CD14-positive monocyte (primary cell): ENCODE results near the gene XPOT. TPM values are rescaled to one million over a fixed set of nuclear protein-coding genes. Genes with fewer than 3 reads are reported as not detected.

Source experiments
- DNase-seq, 3 donors: peaks; one replicate each; pipeline ENCODE4 v3.0.0-alpha.2; 2011 to 2022
- H2AFZ ChIP-seq: 2 replicates; pipeline ENCODE4 v1.6.0; 2012; ENCODE audit warnings: mild to moderate bottlenecking, low read depth, low read length, inconsistent platforms; ENCODE audit not compliant: insufficient read depth, poor library complexity, severe bottlenecking
- H3K27ac ChIP-seq, 2 donors: 1 replicate in 1 of 2; 2 replicates in 1 of 2; pipeline ENCODE4 v1.5.1; 2012 to 2013; ENCODE audit warnings: low read length in 2 of 2, control low read depth in 1 of 2, inconsistent platforms in 1 of 2, low read depth in 1 of 2, mild to moderate bottlenecking in 1 of 2
- H3K27me3 ChIP-seq, 2 donors: one replicate each; pipeline versions ENCODE4 v1.6.0 to v1.6.1; 2011 to 2013; ENCODE audit warnings: low read length in 2 of 2; ENCODE audit not compliant: control insufficient read depth in 2 of 2, insufficient read depth in 2 of 2
- H3K36me3 ChIP-seq, 2 donors: replicated peaks in 1 of 2; 1 replicate in 1 of 2; 2 replicates in 1 of 2; pipeline versions ENCODE4 v1.5.1 to v1.6.1; 2012 to 2013; ENCODE audit warnings: low read length in 2 of 2, control low read depth in 1 of 2, inconsistent platforms in 1 of 2, mild to moderate bottlenecking in 1 of 2; ENCODE audit not compliant: insufficient read depth in 2 of 2, control insufficient read depth in 1 of 2
- H3K4me1 ChIP-seq, 2 donors: 1 replicate in 1 of 2; 2 replicates in 1 of 2; pipeline versions ENCODE4 v1.5.1 to v1.6.1; 2012 to 2013; ENCODE audit warnings: low read length in 2 of 2, control low read depth in 1 of 2, inconsistent platforms in 1 of 2, mild to moderate bottlenecking in 1 of 2, moderate library complexity in 1 of 2; ENCODE audit not compliant: insufficient read depth in 2 of 2, control insufficient read depth in 1 of 2
- H3K4me2 ChIP-seq: replicated peaks from 2 replicates; pipeline ENCODE3; 2012; ENCODE audit warnings: low read length, moderate library complexity, mild to moderate bottlenecking; ENCODE audit not compliant: poor library complexity, severe bottlenecking; ENCODE audit errors: extremely low read depth
- H3K4me3 ChIP-seq, 3 experiments: fragments of 200-600 bp in 1 of 3; sonication (generic) in 1 of 3; replicated peaks in 1 of 3; 1 replicate in 2 of 3; 2 replicates in 1 of 3; pipeline ENCODE4 v1.5.1; 2011 to 2013; ENCODE audit warnings: low read length in 3 of 3, mild to moderate bottlenecking in 3 of 3, control low read depth in 2 of 3, low read depth in 2 of 3, inconsistent platforms in 1 of 3, moderate library complexity in 1 of 3
- H3K79me2 ChIP-seq: 2 replicates; pipeline ENCODE4 v1.6.0; 2012; ENCODE audit warnings: mild to moderate bottlenecking, control low read depth, inconsistent platforms, low read length, moderate library complexity; ENCODE audit not compliant: insufficient read depth
- H3K9ac ChIP-seq: 2 replicates; pipeline ENCODE4 v1.6.0; 2017; ENCODE audit warnings: low read length, mild to moderate bottlenecking; ENCODE audit not compliant: insufficient read depth, poor library complexity, severe bottlenecking
- H3K9me3 ChIP-seq, 2 donors: replicated peaks in 1 of 2; 1 replicate in 1 of 2; 2 replicates in 1 of 2; pipeline versions ENCODE4 v1.5.1 to v1.6.1; 2012 to 2013; ENCODE audit warnings: low read length in 2 of 2, control low read depth in 1 of 2; ENCODE audit not compliant: control insufficient read depth in 1 of 2, insufficient read depth in 1 of 2
- H4K20me1 ChIP-seq: 2 replicates; pipeline ENCODE4 v1.6.0; 2012; ENCODE audit warnings: mild to moderate bottlenecking, low read length, control low read depth, moderate library complexity; ENCODE audit not compliant: insufficient read depth
- H3K27ac Mint-ChIP-seq, 7 donors: one replicate each; pipeline ENCODE4 v1.8.0; 2020; ENCODE audit warnings: mild to moderate bottlenecking in 7 of 7, mixed read lengths in 7 of 7, moderate library complexity in 6 of 7, inconsistent platforms in 2 of 7
- H3K27me3 Mint-ChIP-seq, 3 donors: one replicate each; pipeline ENCODE4 v1.8.0; 2021 to 2022; ENCODE audit warnings: low read depth in 3 of 3, mild to moderate bottlenecking in 3 of 3, mixed read lengths in 3 of 3, moderate library complexity in 3 of 3, inconsistent platforms in 1 of 3
- H3K36me3 Mint-ChIP-seq, 2 donors: one replicate each; pipeline ENCODE4 v1.8.0; 2020; ENCODE audit warnings: mixed read lengths in 2 of 2, inconsistent platforms in 1 of 2, mild to moderate bottlenecking in 1 of 2
- H3K4me1 Mint-ChIP-seq: one replicate; pipeline ENCODE4 v1.8.0; 2020; ENCODE audit warnings: mild to moderate bottlenecking, mixed read lengths
- H3K4me3 Mint-ChIP-seq, 2 donors: one replicate each; pipeline ENCODE4 v1.8.0; 2020; ENCODE audit warnings: mild to moderate bottlenecking in 2 of 2, mixed read lengths in 2 of 2, moderate library complexity in 1 of 2
- H3K9me3 Mint-ChIP-seq, 7 donors: one replicate each; pipeline ENCODE4 v1.8.0; 2020 to 2022; ENCODE audit warnings: mixed read lengths in 7 of 7, mild to moderate bottlenecking in 6 of 7, moderate library complexity in 6 of 7, inconsistent platforms in 2 of 7
- CTCF ChIP-seq: fragments of 200-600 bp; IDR thresholded peaks from one replicate; pipeline ENCODE4 v1.8.0; 2022; ENCODE audit warnings: antibody characterized with exemption, mild to moderate bottlenecking
- WGBS: methylation state at CpG from one replicate; pipeline ENCODE4 v1.1.5; 2013; ENCODE audit warnings: missing lambda C conversion rate; ENCODE audit not compliant: insufficient coverage; 5-methylcytosine and 5-hydroxymethylcytosine counted together
- intact Hi-C, 2 donors: fragments of 100-400 bp; cut with micrococcal nuclease; formaldehyde crosslinking; loops; one replicate each; pipeline versions ENCODE4 v1.15.0 to v1.15.1; 2023
- polyA plus RNA-seq, 3 donors: library from polyadenylated mRNA; depleted of rRNA in 1 of 3; unstranded in 2 of 3; stranded (reverse) in 1 of 3; fragments of 300-500 nt in 2 of 3; fragments of >200 nt in 1 of 3; fragmentation: Illumina TruSeq in 2 of 3; gene quantifications; 1 replicate in 2 of 3; 2 replicates in 1 of 3; pipeline ENCODE4 v1.2.3, GENCODE V29; 2012 to 2021

XPOT gene
- polyA plus RNA-seq, 3 donors: 18.3 to 19.9 (median 19.3) TPM

- Mint-ChIP-seq H3K9me3 (peaks cover 9 to 17% (median 13%) of the 10 kb centered on the region in 7 donors), H3K4me1 (no peaks in the 10 kb centered on the region), H3K4me3 (no peak overlapping the region), H3K27ac (no peak overlapping the region), H3K36me3 (no peaks in the 10 kb centered on the region), H3K27me3 (peaks cover 5 to 18% (median 18%) of the 10 kb centered on the region in 3 donors)
- no peak for DNase-seq
- peaks cover under 1 to 1% of the 10 kb centered on the region in 2 donors for H3K4me1 ChIP-seq
- no peak for TF ChIP-seq CTCF
- H3K27ac ChIP-seq: no peak overlapping the region
- H4K20me1 ChIP-seq: no peaks in the 10 kb centered on the region
- peaks cover 6 to 11% of the 10 kb centered on the region in 2 donors for H3K27me3 ChIP-seq
- no peak overlapping the region for H3K4me3 ChIP-seq
- no peak overlapping the region for H3K9ac ChIP-seq
- intact Hi-C loops: no loop called here
- H3K4me2 ChIP-seq: no peak overlapping the region
- no peaks in the 10 kb centered on the region for H3K36me3 ChIP-seq
- H3K79me2 ChIP-seq: no peaks in the 10 kb centered on the region
- WGBS: 100% methylated on average over 1 of the region's 3 CpGs
- peaks cover 2 to 11% of the 10 kb centered on the region in 2 donors for H3K9me3 ChIP-seq
- no peak overlapping the region for H2AFZ ChIP-seq
These were observed 19.2 kb upstream of the XPOT start for GRCh38 chr12:64385019-64385418.

- H3K27ac ChIP-seq: no peak overlapping the region
- no peak overlapping the region for H3K4me3 Mint-ChIP-seq
These were observed 18.7 kb upstream of the XPOT start for GRCh38 chr12:64385468-64385867.

More at GRCh38 chr12:64385468-64385867, 18.7 kb upstream of the XPOT start:
- TF ChIP-seq CTCF: no peak
- DNase-seq: no peak
- Histone ChIP-seq H3K36me3 (no peaks in the 10 kb centered on the region), H3K9me3 (peaks cover 0 to 7% of the 10 kb centered on the region in 2 donors), H3K9ac (no peak overlapping the region), H3K4me3 (no peak overlapping the region), H3K4me1 (peaks cover 4 to 6% of the 10 kb centered on the region in 2 donors), H3K4me2 (no peak overlapping the region), H2AFZ (no peak overlapping the region), H3K27me3 (peaks cover 10 to 15% of the 10 kb centered on the region in 2 donors), H4K20me1 (no peaks in the 10 kb centered on the region), H3K79me2 (no peaks in the 10 kb centered on the region)
- H3K27ac Mint-ChIP-seq: no peak overlapping the region
- H3K36me3 Mint-ChIP-seq: no peaks in the 10 kb centered on the region
- peaks cover 2% of the 10 kb centered on the region for H3K4me1 Mint-ChIP-seq
- H3K27me3 Mint-ChIP-seq: peaks cover 7 to 22% (median 20%) of the 10 kb centered on the region in 3 donors
- H3K9me3 Mint-ChIP-seq: peaks cover 6 to 14% (median 8%) of the 10 kb centered on the region in 7 donors
- WGBS: 100% methylated on average over 2 of the region's 2 CpGs
- intact Hi-C loops: no loop called here
